Measurements from ENCODE around the gene ATXN1.

The ATXN1 gene

GRCh38 chr6:16697437-16698161 is 63.7 kb downstream of the ATXN1 start:
- ATAC-seq (no peak), DNase-seq (no peak)

- ATAC-seq, result no peak
- DNase-seq, result no peak
Measured at GRCh38 chr6:16696496-16696895, 64.8 kb downstream of the ATXN1 start.

GRCh38 chr6:16694781-16695578 is 66.3 kb downstream of the ATXN1 start:
- ATAC-seq, result peak; percentile 58

DNA sequence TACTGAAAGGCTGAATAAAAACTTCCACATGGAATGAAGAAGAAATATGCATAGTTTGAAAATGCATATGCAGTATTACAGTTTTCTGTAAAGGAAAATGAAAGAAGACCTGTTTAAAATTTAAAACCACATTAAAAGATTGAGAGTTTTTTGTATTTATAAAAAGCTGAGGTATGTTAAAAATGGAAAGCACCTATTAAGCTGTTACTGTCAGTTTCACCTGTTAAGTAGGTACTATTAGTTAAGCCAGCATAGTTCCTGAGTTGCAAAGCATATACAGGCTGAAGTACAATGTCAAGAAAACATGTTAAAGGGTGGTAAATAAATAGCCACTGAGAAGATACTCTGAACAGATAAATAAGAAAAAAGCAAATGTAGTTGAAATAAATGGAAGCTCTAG is 69.9 kb downstream of the ATXN1 start:
- no peak for ATAC-seq
- no peak for DNase-seq

More at GRCh38 chr6:16694781-16695578, 66.3 kb downstream of the ATXN1 start:
- DNase-seq, result no peak

- ATAC-seq, result peak; percentile 81
- DNase-seq, result peak; percentile 55
Measured at GRCh38 chr6:16690608-16691142, 70.6 kb downstream of the ATXN1 start.

DNA sequence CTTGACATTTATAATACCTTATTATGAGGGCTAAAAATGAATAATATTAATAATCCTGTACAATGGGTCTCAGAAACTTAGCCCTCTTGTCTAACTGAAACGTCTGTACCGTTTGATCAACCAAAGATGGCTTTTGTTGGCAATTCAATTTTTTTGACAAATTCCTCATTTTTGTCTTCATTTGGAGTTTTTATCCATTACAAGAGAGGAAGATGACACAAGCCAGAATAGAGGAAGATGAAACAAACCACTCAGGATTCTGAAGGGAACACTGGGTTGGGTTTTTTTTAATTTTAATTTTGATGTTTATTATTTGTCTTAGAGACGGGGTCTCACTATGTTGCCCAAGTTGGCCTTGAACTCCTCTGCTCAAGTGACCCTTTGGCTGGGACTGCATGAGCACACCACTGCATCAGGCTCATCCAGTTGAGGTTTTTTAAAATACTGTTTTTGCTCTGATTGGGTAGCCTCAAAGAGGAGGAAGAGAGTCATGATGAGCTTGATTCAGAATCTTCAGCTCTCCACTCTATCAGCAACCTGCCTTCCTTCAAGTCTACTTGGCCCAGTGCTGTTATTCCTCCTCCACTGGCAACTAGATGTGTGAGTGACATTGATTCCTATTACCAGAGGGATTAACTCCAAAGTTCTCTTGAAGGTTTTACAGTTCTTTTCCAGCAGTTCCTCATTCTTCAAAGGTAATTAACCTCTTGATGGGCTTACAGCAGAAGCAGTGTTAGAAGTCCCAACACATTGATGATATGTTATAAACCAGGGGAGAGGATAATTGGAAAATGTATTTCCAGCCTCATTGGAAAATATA is 71.3 kb downstream of the ATXN1 start:
- ATAC-seq (peak; percentile 33), DNase-seq (no peak)

DNA sequence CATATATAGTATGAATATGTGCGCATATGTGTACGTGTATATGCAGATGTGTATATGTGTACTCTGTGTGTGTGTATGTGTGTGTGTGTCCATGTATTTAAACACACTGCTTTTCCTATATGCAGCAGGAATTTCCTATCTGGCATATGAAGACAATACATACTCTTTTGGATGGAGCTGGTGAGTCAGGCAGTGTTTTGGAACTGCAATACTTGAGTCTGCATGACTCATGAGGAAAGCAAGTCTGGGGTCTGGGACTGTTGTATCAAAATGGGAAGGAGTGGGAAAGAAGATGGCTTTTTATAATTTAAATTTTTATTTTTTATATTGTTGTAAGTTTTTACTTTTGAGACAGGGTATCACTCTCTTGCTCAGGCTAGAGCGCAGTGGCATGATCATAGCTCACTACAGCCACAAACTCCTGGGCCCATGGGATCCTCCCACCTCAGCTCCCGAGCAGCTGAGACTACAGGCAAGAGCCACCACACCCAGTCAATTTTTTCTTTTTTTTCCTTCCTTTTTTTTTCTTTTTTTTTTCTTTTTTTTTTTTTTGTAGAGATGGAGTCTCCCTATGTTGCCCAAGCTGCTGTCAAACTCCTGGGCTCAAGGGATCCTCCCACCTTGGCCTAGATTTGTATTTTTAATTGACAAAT is 72.2 kb downstream of the ATXN1 start:
- ATAC-seq (no peak), DNase-seq (no peak)

DNA sequence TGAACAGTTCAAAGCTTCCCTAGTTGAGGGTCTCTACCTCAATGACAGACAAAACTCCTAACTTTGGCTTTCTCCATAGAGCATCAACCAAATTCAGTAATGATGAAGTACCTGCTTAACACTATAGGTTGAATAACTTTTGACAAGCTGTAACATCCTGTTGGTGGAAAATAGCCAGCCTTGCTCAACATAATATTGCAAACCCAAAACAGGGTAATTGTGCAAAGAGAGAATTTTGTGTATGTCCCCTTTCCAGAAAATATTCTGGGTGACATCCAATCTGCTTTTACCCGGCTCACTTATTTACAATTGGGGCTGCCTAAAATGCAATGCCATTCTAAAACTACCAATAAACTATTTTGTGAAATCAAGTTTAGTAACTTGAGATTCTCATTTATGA is 72.8 kb downstream of the ATXN1 start:
- DNase-seq (no peak), ATAC-seq (no peak)

DNA sequence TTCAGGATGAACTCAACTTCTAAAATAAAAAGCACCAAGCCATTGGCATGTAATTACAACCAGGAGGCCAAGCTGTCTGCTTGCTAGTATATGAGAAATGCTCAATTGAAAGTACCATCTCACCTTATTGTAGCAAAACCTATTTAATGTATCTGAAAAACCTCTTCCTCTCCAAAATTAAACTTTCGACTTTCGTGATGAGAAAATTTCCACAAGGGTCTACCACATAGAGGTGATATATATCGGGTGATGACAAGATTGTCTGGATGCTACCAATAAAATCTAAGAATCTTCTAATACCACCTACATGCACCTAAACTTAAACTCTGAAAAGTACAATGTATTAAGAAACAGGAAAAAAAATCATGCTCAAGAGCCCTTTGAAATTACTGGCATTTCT is 74.2 kb downstream of the ATXN1 start:
- no peak for DNase-seq

DNA sequence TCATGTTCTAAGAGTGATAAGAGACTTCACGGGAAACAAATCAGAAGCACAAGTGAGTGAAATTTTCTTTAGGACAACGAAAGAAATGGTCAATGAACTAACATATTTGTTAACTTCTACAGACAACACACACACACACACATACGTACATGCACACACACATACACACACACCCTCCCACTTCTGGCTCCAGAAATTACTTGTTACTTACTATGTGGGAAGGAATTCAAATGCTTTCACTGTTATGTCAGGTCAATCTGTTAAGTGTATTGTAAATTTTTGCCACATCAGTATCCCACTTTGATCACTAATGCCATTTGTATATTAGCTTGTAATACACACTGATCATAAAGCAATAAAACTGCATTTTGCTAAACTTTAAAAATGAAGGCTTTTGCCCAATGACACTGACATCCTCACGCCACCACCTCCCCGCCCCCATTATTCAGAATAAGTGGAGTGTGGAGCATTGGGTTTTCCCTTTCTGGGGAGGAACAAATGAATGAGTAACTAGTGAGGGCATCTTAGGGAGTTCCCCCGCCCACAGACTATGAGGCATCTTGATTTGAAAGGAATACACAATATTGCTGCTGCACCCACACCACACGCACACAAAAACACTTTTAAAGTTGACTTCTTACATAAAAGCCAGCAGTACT is 76.2 kb downstream of the ATXN1 start:
- DNase-seq (peak; percentile 90), ATAC-seq (peak; percentile 73)

More for the DNA sequence above, 74.2 kb downstream of the ATXN1 start:
- ATAC-seq, result peak; percentile 6

- no peak for DNase-seq
- no peak for ATAC-seq
Measured at GRCh38 chr6:16684195-16684689, 77.0 kb downstream of the ATXN1 start.

- DNase-seq (peak; percentile 47), ATAC-seq (peak; percentile 64)
Measured at GRCh38 chr6:16683641-16684194, 77.5 kb downstream of the ATXN1 start.

DNA sequence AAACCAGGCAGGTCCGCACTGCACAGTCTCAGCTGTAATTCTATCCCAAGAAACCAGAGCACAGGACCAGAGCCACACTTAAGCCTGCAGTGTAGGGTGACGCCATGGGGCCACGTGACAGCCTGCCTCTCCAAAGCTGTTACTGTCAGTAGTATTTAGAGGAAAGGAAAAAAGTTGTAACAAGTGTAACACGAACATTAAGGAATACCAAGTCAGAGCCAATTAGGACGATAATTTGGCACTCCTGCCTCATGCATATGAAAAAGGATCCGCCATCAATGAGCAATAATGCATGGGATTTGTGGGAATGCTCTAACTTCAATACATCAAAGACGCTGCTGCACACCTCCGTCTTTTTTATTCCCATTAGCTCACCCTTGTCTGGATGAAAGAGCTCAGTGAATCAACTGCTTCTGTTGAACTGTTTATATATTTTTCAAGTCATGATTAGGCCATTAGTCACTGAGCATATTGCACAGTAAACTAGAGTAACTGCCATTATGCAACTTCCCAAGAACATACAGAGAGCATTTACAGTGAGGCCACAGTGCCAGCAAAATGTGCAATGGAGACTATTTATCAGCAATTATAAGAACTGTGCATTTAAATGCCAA is 79.9 kb downstream of the ATXN1 start:
- DNase-seq, result no peak
- ATAC-seq, result no peak

GRCh38 chr6:16679050-16679449 is 82.2 kb downstream of the ATXN1 start:
- ATAC-seq (no peak), DNase-seq (no peak)

GRCh38 chr6:16677458-16677857 is 83.8 kb downstream of the ATXN1 start:
- no peak for DNase-seq
- ATAC-seq, result no peak

DNA sequence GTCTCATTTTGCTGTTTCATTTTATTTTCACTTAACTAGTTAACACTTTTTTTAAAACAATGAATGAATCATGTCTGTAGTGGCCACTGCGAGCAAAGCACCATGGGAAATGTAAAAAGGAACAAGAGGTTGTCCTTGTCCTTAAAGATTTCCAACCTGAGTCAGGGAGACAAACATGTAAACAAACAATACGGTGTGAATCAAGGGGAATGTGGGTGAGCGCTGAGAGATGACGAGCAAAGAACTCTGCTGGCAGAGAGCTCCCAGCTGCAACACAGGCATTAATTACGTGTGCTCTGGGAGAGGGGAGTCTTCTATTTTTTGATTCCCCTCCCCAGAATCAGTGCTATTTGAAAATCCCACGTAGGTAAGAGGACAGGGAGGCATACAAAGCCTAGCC is 84.3 kb downstream of the ATXN1 start:
- no peak for DNase-seq
- no peak for ATAC-seq

GRCh38 chr6:16676376-16676775 is 84.9 kb downstream of the ATXN1 start:
- DNase-seq, result no peak
- no peak for ATAC-seq

DNA sequence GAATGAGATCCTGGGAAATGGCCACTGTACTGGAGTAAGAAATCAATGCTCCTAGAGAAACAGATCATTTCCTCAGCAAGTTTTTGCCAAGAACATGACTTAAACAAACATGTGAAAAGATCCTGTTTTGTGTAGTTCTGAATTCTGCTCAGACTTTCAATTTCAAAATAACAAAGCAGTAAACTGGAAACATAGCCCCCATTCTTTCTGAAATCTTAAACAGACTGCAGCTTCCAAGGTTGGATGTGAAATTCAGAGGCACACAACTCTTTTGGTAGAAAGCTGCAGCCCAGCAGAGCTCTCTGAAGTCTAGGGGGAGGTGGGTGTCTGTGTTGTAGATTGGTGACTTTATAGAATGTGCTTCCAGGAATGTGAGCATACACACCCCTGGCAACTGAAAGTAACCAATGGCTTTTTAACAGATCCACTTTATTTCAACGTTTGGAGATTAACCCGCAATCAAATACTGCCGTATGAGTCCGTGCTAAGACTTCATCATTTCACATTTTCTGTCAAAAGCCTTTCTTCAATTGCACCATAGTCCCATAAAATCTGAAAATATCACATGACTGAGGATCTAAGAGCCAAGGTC is 86.4 kb downstream of the ATXN1 start:
- no peak for DNase-seq
- no peak for ATAC-seq

GRCh38 chr6:16673011-16673797 is 88.1 kb downstream of the ATXN1 start:
- DNase-seq, result no peak
- no peak for ATAC-seq
